PFSK-1 (cell line): ENCODE results near the gene ANKRD10.

ENCODE experiments used
- FOXP2 ChIP-seq: optimal IDR thresholded peaks from 2 replicates; pipeline ENCODE3; 2011; ENCODE audit warnings: borderline replicate concordance, control low read depth, inconsistent platforms; ENCODE audit not compliant: insufficient read depth; ENCODE audit errors: extremely low read length, extremely low read depth
- POLR2AphosphoS5 ChIP-seq: IDR thresholded peaks from 2 replicates; pipeline ENCODE4 v1.6.1; 2012; ENCODE audit warnings: low read depth, mild to moderate bottlenecking, control low read depth, low read length, moderate library complexity
- REST ChIP-seq, 2 experiments: IDR thresholded peaks; 2 replicates each; pipeline versions ENCODE4 v1.6.1 to v1.8.0; 2011 to 2012; ENCODE audit warnings: low read depth in 2 of 2, low read length in 2 of 2, control low read depth in 1 of 2, inconsistent platforms in 1 of 2, mild to moderate bottlenecking in 1 of 2, moderate library complexity in 1 of 2; ENCODE audit not compliant: insufficient read depth in 1 of 2
- SIN3A ChIP-seq: IDR thresholded peaks from 2 replicates; pipeline ENCODE4 v1.6.1; 2012; ENCODE audit warnings: mild to moderate bottlenecking, low read length, moderate library complexity, borderline replicate concordance; ENCODE audit not compliant: insufficient read depth
- TAF1 ChIP-seq: IDR thresholded peaks from 2 replicates; pipeline ENCODE4 v1.6.1; 2012; ENCODE audit warnings: low read length, control low read depth, borderline replicate concordance; ENCODE audit not compliant: insufficient read depth

Gene ANKRD10

GRCh38 chr13:110925023-110925612 is 10.2 kb upstream of the ANKRD10 start:
- no peak for TF ChIP-seq TAF1

GRCh38 chr13:110924639-110924934 is 9.7 kb upstream of the ANKRD10 start:
- TF ChIP-seq TAF1 (no peak), FOXP2 (no peak), POLR2AphosphoS5 (no peak), SIN3A (no peak), REST (IDR thresholded peaks at IDR 0.05; ENCODE audit: insufficient read depth in 1 of 2, low read depth in 2 of 2, low read length in 2 of 2) (no peak)

- no peak for TF ChIP-seq TAF1
- no peak for TF ChIP-seq REST (IDR thresholded peaks at IDR 0.05; ENCODE audit: insufficient read depth in 1 of 2, low read depth in 2 of 2, low read length in 2 of 2)
- TF ChIP-seq SIN3A: no peak
- TF ChIP-seq FOXP2: no peak
- TF ChIP-seq POLR2AphosphoS5: no peak
Observed at GRCh38 chr13:110923777-110924638, 9.1 kb upstream of the ANKRD10 start.

GRCh38 chr13:110923086-110923485 is 8.2 kb upstream of the ANKRD10 start:
- no peak for TF ChIP-seq REST (IDR thresholded peaks at IDR 0.05; ENCODE audit: insufficient read depth in 1 of 2, low read depth in 2 of 2, low read length in 2 of 2)
- no peak for TF ChIP-seq TAF1
- TF ChIP-seq SIN3A: no peak
- TF ChIP-seq POLR2AphosphoS5: no peak
- no peak for TF ChIP-seq FOXP2

- TF ChIP-seq TAF1: no peak
- no peak for TF ChIP-seq POLR2AphosphoS5
- no peak for TF ChIP-seq REST (IDR thresholded peaks at IDR 0.05; ENCODE audit: insufficient read depth in 1 of 2, low read depth in 2 of 2, low read length in 2 of 2)
- no peak for TF ChIP-seq FOXP2
- TF ChIP-seq SIN3A: no peak
Observed at GRCh38 chr13:110922506-110922905, 7.6 kb upstream of the ANKRD10 start.
